KOPT-K1 (cell line): ENCODE measurements around the gene RXFP4.

Experiments
- H3K27ac ChIP-seq: fragments of 200-600 bp; sonication (generic); 2 replicates; pipeline ENCODE4 v1.5.1; 2016; ENCODE audit warnings: antibody characterized with exemption, mild to moderate bottlenecking, low read depth, low read length; ENCODE audit not compliant: poor library complexity, severe bottlenecking
- H3K36me3 ChIP-seq: fragments of 200-600 bp; sonication (generic); 2 replicates; pipeline ENCODE4 v1.5.1; 2017; ENCODE audit warnings: antibody characterized with exemption, mild to moderate bottlenecking, low read length, moderate library complexity; ENCODE audit not compliant: insufficient read depth
- H3K9me3 ChIP-seq: fragments of 200-600 bp; sonication (generic); 2 replicates; pipeline ENCODE4 v1.5.1; 2017; ENCODE audit warnings: antibody characterized with exemption, low read length, mild to moderate bottlenecking; ENCODE audit not compliant: insufficient read depth, poor library complexity, severe bottlenecking

Gene RXFP4

GRCh38 chr1:155962599-155963211, 21.3 kb downstream of the RXFP4 start:
- Histone ChIP-seq H3K27ac (no peak overlapping the region), H3K36me3 (peaks cover 99% of the 10 kb centered on the region), H3K9me3 (no peaks in the 10 kb centered on the region)

DNA sequence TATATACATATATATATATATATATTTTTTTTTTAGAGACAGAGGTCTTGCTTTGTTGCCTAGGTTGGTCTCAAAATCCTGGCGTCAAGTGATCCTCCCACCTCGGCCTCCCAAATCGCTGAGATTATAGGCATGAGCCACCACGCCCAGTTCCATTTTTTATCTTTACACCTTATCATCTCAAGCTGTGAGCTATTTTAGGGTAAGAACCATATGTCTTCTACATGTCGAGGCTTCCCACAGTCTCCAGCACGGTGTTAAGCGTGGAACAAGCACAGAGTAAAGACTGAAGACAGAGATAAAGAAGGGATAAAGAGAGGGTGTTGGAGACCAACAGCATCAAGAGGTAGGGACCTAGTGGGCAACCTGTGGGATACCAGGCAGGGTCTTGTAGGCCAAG, 22.8 kb downstream of the RXFP4 start:
- H3K36me3 ChIP-seq: peaks cover 99% of the 10 kb centered on the region
- H3K27ac ChIP-seq: no peak overlapping the region
- H3K9me3 ChIP-seq: no peaks in the 10 kb centered on the region

DNA sequence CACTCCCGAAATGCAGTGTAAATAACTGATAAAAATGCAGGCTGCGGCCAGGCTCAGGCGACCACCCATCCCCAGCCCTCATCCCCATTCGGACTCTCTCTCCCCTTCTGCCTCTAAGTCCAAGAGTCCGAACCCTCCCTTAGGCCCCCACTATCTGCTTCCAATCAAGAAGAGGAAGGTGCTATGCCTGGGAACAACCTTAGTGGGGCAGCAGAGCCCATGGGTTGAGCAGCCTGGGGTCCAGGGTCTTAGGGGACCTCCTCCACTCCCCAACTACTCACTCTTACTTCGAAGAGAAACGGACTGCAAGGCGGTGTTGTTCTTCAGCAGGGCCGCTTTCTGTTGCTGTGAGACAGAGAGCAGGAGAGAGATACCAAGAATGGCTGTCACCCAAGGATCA, 24.7 kb downstream of the RXFP4 start:
- H3K9me3 ChIP-seq: no peaks in the 10 kb centered on the region
- H3K36me3 ChIP-seq: peaks cover 97% of the 10 kb centered on the region
- no peak overlapping the region for H3K27ac ChIP-seq

- no peak overlapping the region for H3K27ac ChIP-seq
- no peaks in the 10 kb centered on the region for H3K9me3 ChIP-seq
- peaks cover 91% of the 10 kb centered on the region for H3K36me3 ChIP-seq
Observed at GRCh38 chr1:155966750-155967149, 25.3 kb downstream of the RXFP4 start.

DNA sequence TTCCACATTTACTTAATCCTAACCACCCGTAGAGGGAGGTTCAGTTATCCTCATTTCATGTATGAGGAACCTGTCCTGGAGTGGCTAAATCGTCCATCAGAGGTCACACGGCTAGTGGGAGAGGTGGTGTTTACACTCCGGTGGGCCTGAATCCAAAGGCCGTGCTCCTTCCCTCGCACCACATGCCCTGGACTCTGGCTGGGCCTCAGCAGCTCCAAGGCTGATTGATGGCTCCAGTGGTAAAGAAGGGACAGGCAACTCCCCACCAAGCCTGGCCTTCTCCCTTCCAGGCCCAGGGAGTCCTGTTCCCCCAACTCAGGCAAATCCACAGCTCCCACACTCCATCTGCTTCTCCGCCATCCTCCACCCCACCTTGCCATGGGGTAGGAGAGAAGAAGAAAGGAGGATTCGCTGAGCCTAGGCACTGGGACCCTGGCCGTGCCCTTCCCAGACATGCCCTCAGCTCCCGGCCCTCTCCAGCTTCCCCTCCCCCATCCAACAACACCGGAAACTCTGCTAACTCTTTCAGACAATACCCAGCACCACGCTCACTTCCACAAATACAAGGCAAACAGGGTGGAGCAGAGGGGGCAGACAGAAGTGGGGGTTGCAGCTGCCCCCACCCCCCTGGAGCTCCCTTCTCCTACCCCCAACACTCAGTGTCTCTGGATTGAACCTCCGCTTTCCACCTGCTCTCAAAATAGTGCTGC, 26.1 kb downstream of the RXFP4 start:
- Histone ChIP-seq H3K9me3 (no peaks in the 10 kb centered on the region), H3K36me3 (peaks cover 89% of the 10 kb centered on the region), H3K27ac (peak overlapping the region; percentile 19)

GRCh38 chr1:155968051-155968400, 26.6 kb downstream of the RXFP4 start:
- Histone ChIP-seq H3K9me3 (no peaks in the 10 kb centered on the region), H3K36me3 (peaks cover 89% of the 10 kb centered on the region), H3K27ac (no peak overlapping the region)

DNA sequence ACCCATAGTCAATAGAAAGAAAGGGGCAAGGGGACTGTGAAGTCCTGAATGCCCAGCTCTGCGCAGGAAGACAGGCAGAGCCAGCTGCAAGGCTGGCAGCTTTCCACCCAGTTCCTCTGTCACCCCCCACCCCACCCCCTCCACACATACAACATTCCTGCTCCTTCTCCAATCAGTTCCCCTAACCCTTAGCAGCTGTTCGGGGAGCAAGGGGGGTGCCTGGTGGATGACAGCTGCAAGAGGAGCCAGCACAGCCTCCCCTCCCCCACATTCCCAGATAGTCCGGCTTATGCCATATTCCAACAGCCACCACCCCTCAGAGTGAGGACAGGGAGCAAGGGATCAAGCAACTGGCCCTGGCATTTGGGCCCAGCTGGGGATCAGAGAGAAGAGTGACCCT, 27.2 kb downstream of the RXFP4 start:
- Histone ChIP-seq H3K36me3 (peaks cover 88% of the 10 kb centered on the region), H3K27ac (no peak overlapping the region), H3K9me3 (no peaks in the 10 kb centered on the region)

DNA sequence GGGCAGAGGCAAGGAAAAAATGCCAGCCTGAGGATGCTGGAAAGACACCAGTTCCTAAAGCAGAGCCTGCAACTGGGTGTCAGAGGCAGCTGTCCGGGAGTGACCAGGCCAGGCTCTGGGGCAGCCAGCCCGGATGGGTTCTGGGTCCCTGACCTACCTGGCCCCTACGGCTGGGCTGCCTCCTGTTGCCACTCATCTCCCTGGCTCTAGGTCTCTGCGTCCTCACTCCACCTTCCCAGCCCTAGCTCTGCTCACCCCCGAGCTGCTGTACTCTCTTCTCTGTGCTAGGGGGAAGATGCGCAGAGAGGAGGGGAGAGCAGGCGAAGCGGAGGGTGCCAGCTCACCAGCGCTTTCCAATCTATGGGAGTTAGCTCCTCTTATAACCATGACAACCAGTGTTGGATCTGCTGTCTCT, 27.9 kb downstream of the RXFP4 start:
- Histone ChIP-seq H3K9me3 (no peaks in the 10 kb centered on the region), H3K27ac (no peak overlapping the region), H3K36me3 (peaks cover 87% of the 10 kb centered on the region)

GRCh38 chr1:155970531-155971167, 29.2 kb downstream of the RXFP4 start:
- no peak overlapping the region for H3K27ac ChIP-seq
- peaks cover 82% of the 10 kb centered on the region for H3K36me3 ChIP-seq

GRCh38 chr1:155971910-155972809, 30.7 kb downstream of the RXFP4 start:
- Histone ChIP-seq H3K27ac (no peak overlapping the region), H3K9me3 (no peaks in the 10 kb centered on the region), H3K36me3 (peaks cover 67% of the 10 kb centered on the region)

More at GRCh38 chr1:155970531-155971167, 29.2 kb downstream of the RXFP4 start:
- no peaks in the 10 kb centered on the region for H3K9me3 ChIP-seq

DNA sequence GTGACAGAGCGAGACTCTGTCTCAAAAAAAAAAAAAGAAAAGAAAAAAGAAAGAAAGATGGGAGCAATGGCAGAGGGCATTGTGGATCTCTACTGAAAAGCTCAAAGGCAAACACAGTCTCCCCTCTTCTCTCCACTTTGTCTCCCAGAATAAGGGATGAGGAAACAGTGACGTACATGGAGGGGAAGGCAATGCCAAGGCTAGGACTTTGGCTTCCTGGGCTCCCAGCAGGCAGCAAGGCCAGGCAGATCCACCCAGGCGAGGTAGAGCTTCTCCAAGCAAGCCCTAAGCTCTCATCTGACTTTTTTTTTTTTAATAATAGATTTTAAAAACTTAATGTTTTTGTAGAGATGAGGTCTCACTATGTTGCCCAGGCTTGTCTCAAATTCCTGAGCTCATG, 32.3 kb downstream of the RXFP4 start:
- H3K9me3 ChIP-seq: no peaks in the 10 kb centered on the region
- peaks cover 51% of the 10 kb centered on the region for H3K36me3 ChIP-seq
- H3K27ac ChIP-seq: no peak overlapping the region

DNA sequence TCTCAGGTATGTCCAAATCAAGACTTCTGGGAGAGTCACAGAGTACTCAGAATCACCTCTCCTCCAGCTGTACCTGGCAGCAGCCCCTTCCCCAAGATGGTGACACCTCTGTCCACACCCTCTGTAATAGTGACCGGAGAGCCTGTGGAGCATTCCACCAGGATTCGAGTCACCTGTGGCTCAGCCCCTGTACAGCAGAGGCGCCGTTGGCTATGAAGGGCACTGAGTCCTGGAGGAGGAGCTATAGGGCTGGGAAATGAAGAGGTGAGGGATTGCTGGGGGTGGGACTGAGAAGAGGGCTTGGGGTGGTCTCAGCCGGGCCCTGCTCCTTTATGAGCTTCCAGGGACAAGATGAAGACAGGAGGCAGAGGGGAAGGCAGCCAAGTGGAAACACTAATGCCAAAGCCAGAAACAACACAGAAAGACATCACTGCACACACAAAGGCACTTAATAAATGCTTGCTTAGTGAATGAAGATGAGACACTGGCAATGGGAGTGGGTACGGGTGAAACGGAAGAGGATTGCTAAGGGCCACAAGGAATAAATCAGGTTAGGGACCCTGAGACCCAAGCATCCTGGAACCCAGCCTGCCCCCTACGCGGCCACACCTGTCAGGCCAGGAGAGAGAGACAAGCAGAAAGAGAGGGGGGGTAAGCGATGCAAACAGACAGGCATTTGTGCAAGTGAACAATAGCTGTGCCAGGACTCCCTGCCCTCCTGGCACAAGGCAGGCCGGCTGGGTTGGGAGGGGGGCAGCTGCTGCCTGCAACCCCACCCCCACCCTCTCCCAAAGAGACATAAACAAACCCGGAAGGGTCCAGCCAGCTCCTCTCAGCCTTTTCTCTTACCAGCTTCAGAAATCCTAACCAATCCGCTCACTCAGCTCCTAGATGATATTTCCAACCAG, 33.0 kb downstream of the RXFP4 start:
- H3K27ac ChIP-seq: peak overlapping the region; percentile 98
- no peaks in the 10 kb centered on the region for H3K9me3 ChIP-seq
- H3K36me3 ChIP-seq: peaks cover 44% of the 10 kb centered on the region

DNA sequence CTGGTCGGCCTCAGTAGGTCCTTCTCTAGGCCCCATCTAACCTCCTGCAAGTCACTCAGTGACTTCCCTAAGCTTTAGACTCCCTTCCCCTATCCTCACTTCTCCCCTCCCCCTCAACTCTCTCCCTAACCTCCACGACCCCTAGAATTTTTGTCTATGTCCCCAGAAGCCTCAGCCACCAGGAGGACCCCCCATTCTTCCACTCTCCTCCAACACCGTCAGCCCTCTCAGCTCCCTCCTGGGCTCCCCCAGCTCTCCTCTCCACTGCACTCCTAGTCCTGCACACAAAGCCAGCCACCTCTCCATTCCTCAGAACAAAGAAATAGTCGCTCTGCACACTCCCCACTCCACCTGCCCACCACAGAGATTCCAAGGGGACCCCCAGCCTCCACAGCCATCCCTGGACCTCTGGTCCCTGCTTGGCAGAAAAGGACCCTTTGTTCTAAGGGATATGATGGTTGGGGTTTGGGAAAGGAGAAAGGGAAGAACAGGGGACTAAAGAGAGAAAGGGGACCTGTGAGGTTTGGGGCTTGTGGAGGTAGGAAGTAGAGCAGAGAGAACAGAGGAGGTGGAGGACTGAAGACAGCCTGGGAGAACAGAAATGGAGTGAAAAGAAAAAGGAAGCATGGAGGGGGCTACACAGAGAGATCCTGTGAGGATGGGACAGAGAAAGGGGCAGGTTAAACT, 34.1 kb downstream of the RXFP4 start:
- peaks cover 33% of the 10 kb centered on the region for H3K36me3 ChIP-seq
- H3K27ac ChIP-seq: peak overlapping the region; percentile 98
- no peaks in the 10 kb centered on the region for H3K9me3 ChIP-seq
